ENCODE results near the gene NR6A1.

NR6A1 gene

DNA sequence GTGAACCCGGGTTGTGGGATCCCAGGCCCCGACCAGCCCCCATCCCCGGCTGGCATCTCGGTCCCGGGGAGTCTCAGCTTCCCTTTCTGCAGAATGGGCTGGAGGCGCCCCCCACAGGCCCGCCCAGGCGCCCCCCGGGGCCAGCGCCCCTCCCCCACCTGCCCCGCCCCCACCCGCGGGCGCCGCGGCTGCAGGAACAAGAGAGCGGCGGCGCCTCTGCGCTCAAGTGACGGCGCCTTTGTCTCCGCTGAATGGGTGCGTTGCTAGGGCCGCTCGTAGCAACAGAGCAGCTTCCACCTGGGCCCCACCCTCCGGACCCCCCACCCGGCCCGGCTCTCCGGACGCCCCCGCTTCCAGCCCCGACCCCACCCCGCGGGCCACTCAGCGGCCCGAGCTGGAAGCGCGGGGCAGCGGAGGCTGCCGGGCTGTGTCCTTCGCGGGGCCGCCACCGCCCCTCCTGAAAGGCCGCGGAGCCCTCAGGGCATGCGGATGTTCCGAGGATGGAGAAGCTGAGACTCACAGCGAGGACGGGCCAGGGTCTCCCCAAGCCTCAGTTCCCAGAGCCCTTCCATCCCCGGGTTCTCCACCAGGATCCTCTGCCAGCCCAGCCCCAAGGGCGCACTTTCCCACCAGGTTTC lies 293.3 kb downstream of the NR6A1 start:
- H3K4me2 ChIP-seq (ENCODE audit: low read depth, low read length, poor library complexity, severe bottlenecking) = no peak overlapping the region
- no peaks in the 10 kb centered on the region for H3K79me2 ChIP-seq (ENCODE audit: insufficient read depth, low read length)
- no peaks in the 10 kb centered on the region for H3K9me2 ChIP-seq (replicated peaks; ENCODE audit: low read depth, low read length)
- H2AFZ ChIP-seq (ENCODE audit: low read length) = no peak overlapping the region
- H3K9ac ChIP-seq (ENCODE audit: low read depth, low read length, poor library complexity, severe bottlenecking) = no peak overlapping the region
- TF ChIP-seq, protein P1, sequence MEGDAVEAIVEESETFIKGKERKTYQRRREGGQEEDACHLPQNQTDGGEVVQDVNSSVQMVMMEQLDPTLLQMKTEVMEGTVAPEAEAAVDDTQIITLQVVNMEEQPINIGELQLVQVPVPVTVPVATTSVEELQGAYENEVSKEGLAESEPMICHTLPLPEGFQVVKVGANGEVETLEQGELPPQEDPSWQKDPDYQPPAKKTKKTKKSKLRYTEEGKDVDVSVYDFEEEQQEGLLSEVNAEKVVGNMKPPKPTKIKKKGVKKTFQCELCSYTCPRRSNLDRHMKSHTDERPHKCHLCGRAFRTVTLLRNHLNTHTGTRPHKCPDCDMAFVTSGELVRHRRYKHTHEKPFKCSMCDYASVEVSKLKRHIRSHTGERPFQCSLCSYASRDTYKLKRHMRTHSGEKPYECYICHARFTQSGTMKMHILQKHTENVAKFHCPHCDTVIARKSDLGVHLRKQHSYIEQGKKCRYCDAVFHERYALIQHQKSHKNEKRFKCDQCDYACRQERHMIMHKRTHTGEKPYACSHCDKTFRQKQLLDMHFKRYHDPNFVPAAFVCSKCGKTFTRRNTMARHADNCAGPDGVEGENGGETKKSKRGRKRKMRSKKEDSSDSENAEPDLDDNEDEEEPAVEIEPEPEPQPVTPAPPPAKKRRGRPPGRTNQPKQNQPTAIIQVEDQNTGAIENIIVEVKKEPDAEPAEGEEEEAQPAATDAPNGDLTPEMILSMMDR (conservative IDR thresholded peaks at IDR 0.05; ENCODE audit: low read length) = no peak
- TF ChIP-seq EZH2phosphoT487 (IDR thresholded peaks at IDR 0.05; ENCODE audit: borderline replicate concordance) = no peak
- no peaks in the 10 kb centered on the region for H3K4me1 ChIP-seq (ENCODE audit: insufficient read depth, low read length, poor library complexity, severe bottlenecking)
- no peaks in the 10 kb centered on the region for H3K36me3 ChIP-seq (ENCODE audit: insufficient read depth, low read length)
- no peaks in the 10 kb centered on the region for H4K20me1 ChIP-seq (ENCODE audit: insufficient read depth, low read length, poor library complexity, severe bottlenecking)
- no peaks in the 10 kb centered on the region for H3K9me3 ChIP-seq (ENCODE audit: insufficient read depth, low read depth, low read length)
- H3F3A ChIP-seq (ENCODE audit: low read depth) = no peaks in the 10 kb centered on the region
- no peak overlapping the region for H3K4me3 ChIP-seq (ENCODE audit: low read length, poor library complexity, severe bottlenecking)
- H3K27me3 ChIP-seq (ENCODE audit: insufficient read depth, low read length, poor library complexity, severe bottlenecking) = no peaks in the 10 kb centered on the region

DNA sequence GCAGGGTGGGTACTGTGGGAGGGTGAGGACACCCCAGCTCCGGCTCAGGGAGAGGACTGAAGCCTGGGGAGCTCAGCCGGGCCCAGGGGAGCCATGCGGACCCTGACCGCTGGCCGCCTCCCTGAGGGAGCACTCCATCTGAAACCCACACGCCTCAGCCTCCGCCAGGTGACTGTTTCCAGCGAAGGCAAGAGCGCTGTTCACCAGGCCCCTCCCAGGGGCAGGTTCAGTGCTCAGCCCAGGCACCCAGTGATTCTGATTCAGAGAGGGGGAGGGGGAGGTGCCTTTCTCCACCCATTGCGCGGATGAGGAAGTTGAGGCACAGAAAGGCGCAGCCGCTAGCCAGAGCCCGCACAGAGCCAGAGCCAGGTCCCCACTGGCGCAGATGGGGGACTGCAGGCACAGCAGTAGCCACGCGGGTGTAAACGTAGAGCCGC lies 293.9 kb downstream of the NR6A1 start:
- no peaks in the 10 kb centered on the region for H3K36me3 ChIP-seq (ENCODE audit: insufficient read depth, low read length)
- no peaks in the 10 kb centered on the region for H4K20me1 ChIP-seq (ENCODE audit: insufficient read depth, low read length, poor library complexity, severe bottlenecking)
- H3K9ac ChIP-seq (ENCODE audit: low read depth, low read length, poor library complexity, severe bottlenecking) = no peak overlapping the region
- TF ChIP-seq, protein P1 (conservative IDR thresholded peaks at IDR 0.05; ENCODE audit: low read length) = no peak
- H3K9me3 ChIP-seq (ENCODE audit: insufficient read depth, low read depth, low read length) = no peaks in the 10 kb centered on the region
- H3K27me3 ChIP-seq (ENCODE audit: insufficient read depth, low read length, poor library complexity, severe bottlenecking) = no peaks in the 10 kb centered on the region
- no peaks in the 10 kb centered on the region for H3F3A ChIP-seq (ENCODE audit: low read depth)
- no peak overlapping the region for H3K4me3 ChIP-seq (ENCODE audit: low read length, poor library complexity, severe bottlenecking)
- no peaks in the 10 kb centered on the region for H3K4me1 ChIP-seq (ENCODE audit: insufficient read depth, low read length, poor library complexity, severe bottlenecking)
- H2AFZ ChIP-seq (ENCODE audit: low read length) = no peak overlapping the region
- no peak overlapping the region for H3K4me2 ChIP-seq (ENCODE audit: low read depth, low read length, poor library complexity, severe bottlenecking)
- no peaks in the 10 kb centered on the region for H3K79me2 ChIP-seq (ENCODE audit: insufficient read depth, low read length)
- no peaks in the 10 kb centered on the region for H3K9me2 ChIP-seq (replicated peaks; ENCODE audit: low read depth, low read length)

DNA sequence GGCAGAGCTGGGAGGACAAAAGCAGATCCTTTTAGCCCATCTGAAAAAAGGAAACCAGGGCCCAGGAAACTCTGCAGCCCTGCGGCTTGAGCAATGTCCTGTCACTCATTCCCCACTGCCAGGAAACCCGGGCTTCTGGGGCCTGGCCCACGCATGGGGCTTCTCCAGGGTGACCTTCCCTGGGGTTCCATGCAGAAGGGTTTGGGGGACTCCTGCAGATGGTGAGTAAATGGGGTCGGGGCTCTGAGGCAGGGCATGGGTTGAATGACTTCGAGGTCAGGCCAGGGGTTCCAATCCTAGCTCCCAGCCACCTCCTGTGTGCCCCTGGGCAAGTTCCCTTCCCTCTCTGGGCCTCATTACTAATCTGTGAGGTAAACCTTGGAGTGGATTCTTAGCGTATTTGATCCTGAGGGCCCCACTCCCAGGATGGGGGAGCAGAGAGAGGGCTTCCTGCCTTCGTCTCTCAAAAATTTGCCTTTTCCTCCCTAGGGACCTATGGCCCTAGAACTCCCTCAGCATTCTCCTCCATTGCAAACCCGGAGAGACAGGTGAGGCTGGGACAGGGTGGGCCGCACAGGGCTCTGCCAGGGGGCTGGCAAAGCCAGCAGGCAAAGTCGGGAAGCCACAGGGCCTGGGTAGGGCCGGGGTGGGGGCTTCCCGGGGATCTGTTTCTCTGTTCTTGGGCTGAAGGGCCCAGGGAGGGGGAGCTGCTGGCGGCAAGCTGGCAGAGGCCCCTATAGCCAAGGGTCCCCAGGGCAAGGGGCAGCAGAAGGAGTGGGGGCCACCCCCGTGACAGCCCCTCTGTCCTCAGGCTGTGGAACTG lies 295.0 kb downstream of the NR6A1 start:
- no peaks in the 10 kb centered on the region for H3K79me2 ChIP-seq (ENCODE audit: insufficient read depth, low read length)
- no peak overlapping the region for H3K4me3 ChIP-seq (ENCODE audit: low read length, poor library complexity, severe bottlenecking)
- no peaks in the 10 kb centered on the region for H3K27me3 ChIP-seq (ENCODE audit: insufficient read depth, low read length, poor library complexity, severe bottlenecking)
- no peaks in the 10 kb centered on the region for H3K9me3 ChIP-seq (ENCODE audit: insufficient read depth, low read depth, low read length)
- no peak overlapping the region for H3K4me2 ChIP-seq (ENCODE audit: low read depth, low read length, poor library complexity, severe bottlenecking)
- no peaks in the 10 kb centered on the region for H3K36me3 ChIP-seq (ENCODE audit: insufficient read depth, low read length)
- H3K4me1 ChIP-seq (ENCODE audit: insufficient read depth, low read length, poor library complexity, severe bottlenecking) = no peaks in the 10 kb centered on the region
- H3K9ac ChIP-seq (ENCODE audit: low read depth, low read length, poor library complexity, severe bottlenecking) = no peak overlapping the region
- no peak overlapping the region for H2AFZ ChIP-seq (ENCODE audit: low read length)
- H3F3A ChIP-seq (ENCODE audit: low read depth) = no peaks in the 10 kb centered on the region
- H3K9me2 ChIP-seq (replicated peaks; ENCODE audit: low read depth, low read length) = no peaks in the 10 kb centered on the region
- no peaks in the 10 kb centered on the region for H4K20me1 ChIP-seq (ENCODE audit: insufficient read depth, low read length, poor library complexity, severe bottlenecking)
- TF ChIP-seq EZH2phosphoT487 (IDR thresholded peaks at IDR 0.05; ENCODE audit: borderline replicate concordance) = no peak
- TF ChIP-seq, protein P1 (conservative IDR thresholded peaks at IDR 0.05; ENCODE audit: low read length) = no peak

Measured in Loucy (cell line).